ENCODE results near the gene TK2. TPM values are rescaled to one million over a fixed set of nuclear protein-coding genes. Genes with fewer than 3 reads are reported as not detected.

TK2 gene
- polyA plus RNA-seq, 3 donors = 29.8 to 38.9 (median 32.4) TPM

- peaks cover 34% of the 10 kb centered on the region for H4K20me1 ChIP-seq (ENCODE audit: insufficient read depth, low read length)
- Mint-ChIP-seq H3K4me1 (peaks cover 81% of the 10 kb centered on the region), H3K4me3 (peak overlapping the region; percentile 95 to 100), H3K27ac (peak overlapping the region; percentile 80 to 97 (median 93)), H3K27me3 (ENCODE audit: low read depth in 3 of 3) (no peaks in the 10 kb centered on the region), H3K36me3 (peaks cover 35 to 42% of the 10 kb centered on the region in 2 donors), H3K9me3 (no peaks in the 10 kb centered on the region)
- peaks cover 80 to 94% of the 10 kb centered on the region in 2 donors for H3K4me1 ChIP-seq (ENCODE audit: control insufficient read depth in 1 of 2, insufficient read depth in 2 of 2, low read length in 2 of 2)
- H3K4me3 ChIP-seq (replicated peaks in 1 of 3; ENCODE audit: low read depth in 2 of 3, low read length in 3 of 3) = peak overlapping the region; percentile 57 to 90 (median 71)
- DNase-seq = no peak
- intact Hi-C loops (cut with micrococcal nuclease) = loop anchor here (2.0 to 10.0 kb wide), 5 partner anchors 35 to 75 kb away; no protein-coding TSS in a partner anchor
- peaks cover 3 to 15% of the 10 kb centered on the region in 2 donors for H3K36me3 ChIP-seq (replicated peaks in 1 of 2; ENCODE audit: control insufficient read depth in 1 of 2, insufficient read depth in 2 of 2, low read length in 2 of 2)
- WGBS (ENCODE audit: insufficient coverage) = 59% methylated on average over 3 of the region's 8 CpGs
- no peaks in the 10 kb centered on the region for H3K27me3 ChIP-seq (ENCODE audit: control insufficient read depth in 2 of 2, insufficient read depth in 2 of 2, low read length in 2 of 2)
- TF ChIP-seq CTCF (IDR thresholded peaks at IDR 0.05) = peak; percentile 1
- H2AFZ ChIP-seq (ENCODE audit: insufficient read depth, low read depth, low read length, poor library complexity, severe bottlenecking) = peak overlapping the region; percentile 80
- peak overlapping the region; percentile 84 to 86 for H3K27ac ChIP-seq (ENCODE audit: low read depth in 1 of 2, low read length in 2 of 2)
- H3K9ac ChIP-seq (ENCODE audit: insufficient read depth, low read length, poor library complexity, severe bottlenecking) = peak overlapping the region; percentile 70
- H3K79me2 ChIP-seq (ENCODE audit: insufficient read depth, low read length) = peaks cover 79% of the 10 kb centered on the region
- H3K9me3 ChIP-seq (replicated peaks in 1 of 2; ENCODE audit: control insufficient read depth in 1 of 2, insufficient read depth in 1 of 2, low read length in 2 of 2) = no peaks in the 10 kb centered on the region
- peak overlapping the region; percentile 88 for H3K4me2 ChIP-seq (replicated peaks; ENCODE audit: extremely low read depth, low read length, poor library complexity, severe bottlenecking)
Measured at GRCh38 chr16:66551788-66552285, 1.9 kb upstream of the TK2 start.

DNA sequence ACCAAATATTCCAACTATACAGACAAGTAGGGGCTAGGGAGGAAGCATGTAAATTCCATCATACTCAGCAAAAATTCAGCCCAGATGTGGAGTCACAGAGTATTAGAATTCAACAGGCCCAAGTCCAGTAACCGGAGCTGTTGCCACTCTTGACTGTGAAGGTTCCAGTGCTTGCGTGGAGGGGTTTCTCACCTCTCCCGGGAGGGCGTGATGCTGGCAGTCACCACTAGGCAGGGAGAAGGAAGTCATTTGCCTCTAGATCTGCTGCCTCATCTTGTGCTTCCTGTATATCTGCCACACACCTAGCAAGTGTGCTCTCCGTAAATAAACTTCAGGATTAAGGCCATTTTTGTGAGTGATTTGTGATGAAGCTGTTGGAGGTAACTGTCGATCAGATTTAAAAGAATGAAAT lies 1.4 kb upstream of the TK2 start:
- H3K4me3 Mint-ChIP-seq = peak overlapping the region; percentile 95 to 100
- 26% methylated on average over 3 of the region's 6 CpGs for WGBS (ENCODE audit: insufficient coverage)
- intact Hi-C loops (cut with micrococcal nuclease) = loop anchor here (5.0 to 10.0 kb wide), 4 partner anchors 34 to 74 kb away; no protein-coding TSS in a partner anchor
- no peak overlapping the region for H3K9ac ChIP-seq (ENCODE audit: insufficient read depth, low read length, poor library complexity, severe bottlenecking)
- H3K27ac Mint-ChIP-seq = peak overlapping the region; percentile 80 to 97 (median 93)
- no peaks in the 10 kb centered on the region for H3K27me3 Mint-ChIP-seq (ENCODE audit: low read depth in 3 of 3)
- H2AFZ ChIP-seq (ENCODE audit: insufficient read depth, low read depth, low read length, poor library complexity, severe bottlenecking) = peak overlapping the region; percentile 80
- H3K79me2 ChIP-seq (ENCODE audit: insufficient read depth, low read length) = peaks cover 74% of the 10 kb centered on the region
- peaks cover 30% of the 10 kb centered on the region for H4K20me1 ChIP-seq (ENCODE audit: insufficient read depth, low read length)
- peak overlapping the region in 1 of 3 experiments; percentile 90 for H3K4me3 ChIP-seq (replicated peaks in 1 of 3; ENCODE audit: low read depth in 2 of 3, low read length in 3 of 3)
- DNase-seq = peak; percentile 70 to 83 (median 81)
- TF ChIP-seq CTCF (IDR thresholded peaks at IDR 0.05) = peak; percentile 58
- H3K4me1 ChIP-seq (ENCODE audit: control insufficient read depth in 1 of 2, insufficient read depth in 2 of 2, low read length in 2 of 2) = peaks cover 80 to 89% of the 10 kb centered on the region in 2 donors
- H3K27ac ChIP-seq (ENCODE audit: low read depth in 1 of 2, low read length in 2 of 2) = peak overlapping the region; percentile 42 to 86
- H3K36me3 ChIP-seq (replicated peaks in 1 of 2; ENCODE audit: control insufficient read depth in 1 of 2, insufficient read depth in 2 of 2, low read length in 2 of 2) = peaks cover 3 to 13% of the 10 kb centered on the region in 2 donors
- H3K36me3 Mint-ChIP-seq = peaks cover 40 to 46% of the 10 kb centered on the region in 2 donors
- H3K9me3 ChIP-seq (replicated peaks in 1 of 2; ENCODE audit: control insufficient read depth in 1 of 2, insufficient read depth in 1 of 2, low read length in 2 of 2) = no peaks in the 10 kb centered on the region
- peaks cover 83% of the 10 kb centered on the region for H3K4me1 Mint-ChIP-seq
- no peaks in the 10 kb centered on the region for H3K9me3 Mint-ChIP-seq
- peak overlapping the region; percentile 88 for H3K4me2 ChIP-seq (replicated peaks; ENCODE audit: extremely low read depth, low read length, poor library complexity, severe bottlenecking)
- H3K27me3 ChIP-seq (ENCODE audit: control insufficient read depth in 2 of 2, insufficient read depth in 2 of 2, low read length in 2 of 2) = no peaks in the 10 kb centered on the region

Measured in CD14-positive monocyte (primary cell).